Heart left ventricle (tissue), 13 donors: ENCODE measurements around the gene TSC1.

Source experiments
- POLR2A ChIP-seq, 2 donors: fragments of 450-650 bp; IDR thresholded peaks; one replicate each; pipeline ENCODE4 v1.6.1; 2017; ENCODE audit warnings: antibody characterized with exemption in 2 of 2, mild to moderate bottlenecking in 2 of 2, moderate library complexity in 2 of 2
- TF ChIP-seq, protein P1 (sequence below), 12 donors: fragments of 200-600 bp; sonication (generic) in 4 of 12; IDR thresholded peaks; one replicate each; pipeline versions ENCODE4 v1.5.0 to v1.8.0; 2018 to 2022; ENCODE audit warnings: antibody characterized with exemption in 12 of 12, mild to moderate bottlenecking in 5 of 12
- donor health status: ischemic (EF 13 %, LVEDD 7.1; RV severe dilation, severe dysfunction).
- donor health status: DM: no; HTN: yes; CAD: no.
- donor health status: DM: no; HTN: no; CAD: no.
- donor health status: ischemic (EF 25% LVEDD 6.9; RV normal size, moderate dysfunction).
- donor health status: ischemic (EF 25% LVEDD 5.7; RV mildly dilated, moderate dysfunction).
- donor health status: ischemic (EF 35%, LVEDD 5.7; RV mildly dilated, moderate dysfunction).
- donor health status: nonischemic (EF 11% LVEDD 7.7; RV severe dilation, severe dysfunction).
- donor health status: DM: yes; HTN: yes; CAD: no.
- donor health status: PGD.
- donor health status: ischemic (EF 29% LVEDD 5.4; RV normal size, mild dysfunction).
- donor health status: nonischemic (EF 23%, LVEDD 6.1; RV moderate dilation, normal function).

DNA sequence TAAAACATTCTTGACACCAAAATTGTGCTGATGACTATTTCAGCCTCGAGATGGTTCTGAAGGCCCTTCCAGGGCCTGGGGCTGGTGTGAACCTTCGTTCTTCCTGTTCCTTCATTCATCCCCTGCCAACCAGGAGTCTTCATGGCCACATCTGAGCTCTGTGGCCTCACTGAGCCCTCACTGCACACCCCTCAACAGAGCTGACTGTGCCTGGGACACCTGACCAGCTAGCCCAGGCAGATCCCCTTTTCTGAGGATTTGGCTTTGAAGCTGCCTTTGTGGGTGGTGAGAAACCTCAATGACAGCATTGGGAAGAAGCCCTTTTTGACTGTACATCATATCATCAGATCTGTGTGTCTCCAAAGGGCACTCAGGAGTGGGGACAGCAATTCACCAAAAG, 80.1 kb downstream of the TSC1 start:
- TF ChIP-seq, protein P1, sequence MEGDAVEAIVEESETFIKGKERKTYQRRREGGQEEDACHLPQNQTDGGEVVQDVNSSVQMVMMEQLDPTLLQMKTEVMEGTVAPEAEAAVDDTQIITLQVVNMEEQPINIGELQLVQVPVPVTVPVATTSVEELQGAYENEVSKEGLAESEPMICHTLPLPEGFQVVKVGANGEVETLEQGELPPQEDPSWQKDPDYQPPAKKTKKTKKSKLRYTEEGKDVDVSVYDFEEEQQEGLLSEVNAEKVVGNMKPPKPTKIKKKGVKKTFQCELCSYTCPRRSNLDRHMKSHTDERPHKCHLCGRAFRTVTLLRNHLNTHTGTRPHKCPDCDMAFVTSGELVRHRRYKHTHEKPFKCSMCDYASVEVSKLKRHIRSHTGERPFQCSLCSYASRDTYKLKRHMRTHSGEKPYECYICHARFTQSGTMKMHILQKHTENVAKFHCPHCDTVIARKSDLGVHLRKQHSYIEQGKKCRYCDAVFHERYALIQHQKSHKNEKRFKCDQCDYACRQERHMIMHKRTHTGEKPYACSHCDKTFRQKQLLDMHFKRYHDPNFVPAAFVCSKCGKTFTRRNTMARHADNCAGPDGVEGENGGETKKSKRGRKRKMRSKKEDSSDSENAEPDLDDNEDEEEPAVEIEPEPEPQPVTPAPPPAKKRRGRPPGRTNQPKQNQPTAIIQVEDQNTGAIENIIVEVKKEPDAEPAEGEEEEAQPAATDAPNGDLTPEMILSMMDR (IDR thresholded peaks at IDR 0.05): no peak
- no peak for TF ChIP-seq POLR2A (IDR thresholded peaks at IDR 0.05)
